GM10248 (cell line): Measurements from ENCODE around the gene UVRAG.

Source experiments
- CTCF ChIA-PET: fragments of 300-600 bp; sonication (Branson Sonifier 250); formaldehyde crosslinking; extraction: SDS; loops from one replicate; lab custom pipeline; 2021; ENCODE audit warnings: antibody characterized with exemption; lab: Yijun Ruan, JAX
- POLR2A ChIA-PET: fragments of 350-650 bp; sonication (Branson Sonifier 250); formaldehyde crosslinking; extraction: SDS; loops from one replicate; lab custom pipeline; 2020; ENCODE audit warnings: antibody characterized with exemption; lab: Yijun Ruan, JAX
- DNase-seq: peaks from one replicate; pipeline ENCODE4 v3.0.0; 2012; ENCODE audit errors: extremely low spot score
- CTCF ChIP-seq: IDR thresholded peaks from 2 replicates; pipeline ENCODE4 v1.5.1; 2012; ENCODE audit warnings: mild to moderate bottlenecking, low read depth; ENCODE audit errors: extremely low read depth, missing control alignments, control extremely low read depth

UVRAG gene

GRCh38 chr11:76186776-76187279, 371.8 kb downstream of the UVRAG start:
- no peak for DNase-seq
- no peak for TF ChIP-seq CTCF
- ChIA-PET CTCF (interaction anchor here (1.2 to 1.6 kb wide), 4 partner anchors 13 to 132 kb away, joined by 3 to 14 read pairs (median 5); no protein-coding TSS in a partner anchor), POLR2A (no interaction called here)

GRCh38 chr11:76188873-76189272, 373.9 kb downstream of the UVRAG start:
- no peak for DNase-seq
- POLR2A ChIA-PET: no interaction called here
- CTCF ChIA-PET: no interaction called here
- no peak for TF ChIP-seq CTCF

GRCh38 chr11:76189682-76190081, 374.7 kb downstream of the UVRAG start:
- CTCF ChIA-PET: interaction anchor here (1.2 to 1.4 kb wide), 2 partner anchors 13 to 18 kb away, joined by 3 to 6 read pairs; no protein-coding TSS in a partner anchor
- no peak for DNase-seq
- no peak for TF ChIP-seq CTCF
- POLR2A ChIA-PET: no interaction called here

- no peak for TF ChIP-seq CTCF
- CTCF ChIA-PET: interaction anchor here (1.2 to 1.4 kb wide), 3 partner anchors 14 to 39 kb away, joined by 3 to 6 read pairs (median 5); no protein-coding TSS in a partner anchor
- POLR2A ChIA-PET: no interaction called here
- DNase-seq: no peak
Measured at GRCh38 chr11:76190376-76190775, 375.4 kb downstream of the UVRAG start.
